PC-9 (cell line): ENCODE measurements around the gene LRRC32. TPM values are rescaled to one million over a fixed set of nuclear protein-coding genes. Genes with fewer than 3 reads are reported as not detected.

Source experiments
- total RNA-seq: library from RNA; stranded (reverse); gene quantifications from 2 replicates; pipeline ENCODE4 v1.2.3, GENCODE V29; 2021

Gene LRRC32
- total RNA-seq, 1 experiment from 2014 or later = not detected

Other genes with a start within 250 kb of the LRRC32 start
- gene EMSY, start 225.7 kb downstream of the LRRC32 start, total RNA-seq = 24.9 and 37.4 TPM in 2 replicates
- gene TSKU, start 112.6 kb upstream of the LRRC32 start, total RNA-seq = 89.3 and 99.4 TPM in 2 replicates
- gene ACER3, start 190.2 kb upstream of the LRRC32 start, total RNA-seq = 15.8 and 21.3 TPM in 2 replicates